PC-3 (cell line): ENCODE results near the gene ARHGDIB. TPM values are rescaled to one million over a fixed set of nuclear protein-coding genes. Genes with fewer than 3 reads are reported as not detected.
A peak's percentile ranks its signal among the peaks of the same experiment; 100 is the strongest.

Source experiments
- ATAC-seq: fragments of 200-7000 bp; cut with Tn5 transposase; 2 replicates; pipeline ENCODE4 v1.9.1; 2020; ENCODE audit warnings: mild to moderate bottlenecking, moderate library complexity
- BruUV-seq: library from RNA; stranded (reverse); fragments of 400-500 nt; replicated peaks from 2 replicates; lab custom pipeline; 2021; lab: Mats Ljungman, UMichigan
- CTCF ChIA-PET: fragments of 300-600 bp; sonication (Branson Sonifier 250); formaldehyde crosslinking; loops from one replicate; lab custom pipeline; 2022; ENCODE audit warnings: antibody characterized with exemption; lab: Charles Lee
- POLR2A ChIA-PET: fragments of 300-600 bp; sonication (Branson Sonifier 250); formaldehyde crosslinking; loops from one replicate; lab custom pipeline; 2022; ENCODE audit warnings: antibody characterized with exemption; ENCODE audit not compliant: unreplicated experiment; lab: Charles Lee
- DNase-seq: peaks from one replicate; pipeline ENCODE4 v3.0.0-alpha.2; 2015
- H2AFZ ChIP-seq: fragments of 300-600 bp; sonication (generic); 2 replicates; pipeline ENCODE4 v1.6.0; 2016; ENCODE audit warnings: antibody characterized with exemption, low read length
- H3F3A ChIP-seq: fragments of 300-600 bp; sonication (generic); one replicate; pipeline ENCODE4 v1.6.0; 2017; ENCODE audit warnings: antibody characterized with exemption, low read length, control low read depth, mild to moderate bottlenecking; ENCODE audit not compliant: unreplicated experiment
- H3K27ac ChIP-seq: fragments of 300-600 bp; sonication (generic); 2 replicates; pipeline ENCODE4 v1.5.1; 2016; ENCODE audit warnings: mild to moderate bottlenecking, low read length
- H3K27me3 ChIP-seq: fragments of 300-600 bp; sonication (generic); 2 replicates; pipeline ENCODE4 v1.6.1; 2016; ENCODE audit warnings: low read length, mixed read lengths
- H3K36me3 ChIP-seq: fragments of 300-600 bp; sonication (generic); 2 replicates; pipeline ENCODE4 v1.6.1; 2016; ENCODE audit warnings: low read depth, mixed run types, low read length, mixed read lengths
- H3K4me1 ChIP-seq: fragments of 300-600 bp; sonication (generic); 2 replicates; pipeline ENCODE4 v1.5.1; 2016; ENCODE audit warnings: low read length; ENCODE audit not compliant: insufficient read depth
- H3K4me2 ChIP-seq: fragments of 300-600 bp; sonication (generic); 2 replicates; pipeline ENCODE4 v1.6.0; 2016; ENCODE audit warnings: low read length
- H3K4me3 ChIP-seq: fragments of 300-600 bp; sonication (generic); 2 replicates; pipeline ENCODE4 v1.5.1; 2016; ENCODE audit warnings: mild to moderate bottlenecking, low read length, mixed read lengths
- H3K79me2 ChIP-seq: fragments of 300-600 bp; sonication (generic); 2 replicates; pipeline ENCODE4 v1.6.1; 2017; ENCODE audit warnings: low read length, mixed read lengths
- H3K9ac ChIP-seq: fragments of 300-600 bp; sonication (generic); 2 replicates; pipeline ENCODE4 v1.6.0; 2016; ENCODE audit warnings: mild to moderate bottlenecking, low read length
- H3K9me2 ChIP-seq: fragments of 300-600 bp; sonication (generic); replicated peaks from 2 replicates; pipeline ENCODE4 v1.6.1; 2016; ENCODE audit warnings: mixed run types, low read length, mixed read lengths
- H3K9me3 ChIP-seq: fragments of 300-600 bp; sonication (generic); 2 replicates; pipeline ENCODE4 v1.6.1; 2016; ENCODE audit warnings: low read length, mixed read lengths
- H4K20me1 ChIP-seq: fragments of 300-600 bp; sonication (generic); 2 replicates; pipeline ENCODE4 v1.6.1; 2016; ENCODE audit warnings: low read length, mixed read lengths
- EZH2 ChIP-seq: fragments of 300-600 bp; sonication (generic); IDR thresholded peaks from one replicate; pipeline ENCODE4 v1.6.1; 2017; ENCODE audit warnings: antibody characterized with exemption, mild to moderate bottlenecking, low read length; ENCODE audit not compliant: unreplicated experiment
- EZH2phosphoT487 ChIP-seq: fragments of 300-600 bp; sonication (generic); IDR thresholded peaks from 2 replicates; pipeline ENCODE4 v1.6.1; 2018; ENCODE audit warnings: mild to moderate bottlenecking, antibody characterized with exemption, low read length, borderline replicate concordance
- intact Hi-C: fragments of 100-400 bp; cut with micrococcal nuclease; formaldehyde crosslinking; loops from 2 replicates; pipeline ENCODE4 v1.9.0; 2023
- total RNA-seq: library from RNA; depleted of rRNA; stranded (reverse); fragments of >200 nt; gene quantifications from 2 replicates; pipeline ENCODE4 v1.2.3, GENCODE V29; 2014
- TF ChIP-seq, protein P1 (sequence below): fragments of 300-600 bp; sonication (generic); conservative IDR thresholded peaks from 2 replicates; pipeline ENCODE4 v1.5.1; 2017; ENCODE audit warnings: antibody characterized with exemption, low read depth, mild to moderate bottlenecking, low read length

The ARHGDIB gene
- total RNA-seq, 1 experiment from 2014 or later, result 10.4 TPM

- Histone ChIP-seq H3K4me2 (no peak overlapping the region), H3K36me3 (no peaks in the 10 kb centered on the region), H3K4me1 (no peaks in the 10 kb centered on the region), H4K20me1 (no peaks in the 10 kb centered on the region), H3K9me3 (no peaks in the 10 kb centered on the region), H3K9me2 (no peaks in the 10 kb centered on the region), H3K9ac (no peak overlapping the region), H3K27ac (no peak overlapping the region), H3K4me3 (no peak overlapping the region), H2AFZ (no peak overlapping the region), H3K27me3 (no peaks in the 10 kb centered on the region), H3K79me2 (no peaks in the 10 kb centered on the region), H3F3A (no peaks in the 10 kb centered on the region)
- ChIA-PET POLR2A (interaction anchor here (0.6 kb wide), 1 partner anchor 126 kb away, joined by 5 read pairs; no protein-coding TSS in a partner anchor), CTCF (interaction anchor here (0.6 kb wide), 1 partner anchor 163 kb away, joined by 5 read pairs; no protein-coding TSS in a partner anchor)
- TF ChIP-seq, protein P1, sequence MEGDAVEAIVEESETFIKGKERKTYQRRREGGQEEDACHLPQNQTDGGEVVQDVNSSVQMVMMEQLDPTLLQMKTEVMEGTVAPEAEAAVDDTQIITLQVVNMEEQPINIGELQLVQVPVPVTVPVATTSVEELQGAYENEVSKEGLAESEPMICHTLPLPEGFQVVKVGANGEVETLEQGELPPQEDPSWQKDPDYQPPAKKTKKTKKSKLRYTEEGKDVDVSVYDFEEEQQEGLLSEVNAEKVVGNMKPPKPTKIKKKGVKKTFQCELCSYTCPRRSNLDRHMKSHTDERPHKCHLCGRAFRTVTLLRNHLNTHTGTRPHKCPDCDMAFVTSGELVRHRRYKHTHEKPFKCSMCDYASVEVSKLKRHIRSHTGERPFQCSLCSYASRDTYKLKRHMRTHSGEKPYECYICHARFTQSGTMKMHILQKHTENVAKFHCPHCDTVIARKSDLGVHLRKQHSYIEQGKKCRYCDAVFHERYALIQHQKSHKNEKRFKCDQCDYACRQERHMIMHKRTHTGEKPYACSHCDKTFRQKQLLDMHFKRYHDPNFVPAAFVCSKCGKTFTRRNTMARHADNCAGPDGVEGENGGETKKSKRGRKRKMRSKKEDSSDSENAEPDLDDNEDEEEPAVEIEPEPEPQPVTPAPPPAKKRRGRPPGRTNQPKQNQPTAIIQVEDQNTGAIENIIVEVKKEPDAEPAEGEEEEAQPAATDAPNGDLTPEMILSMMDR, result peak; percentile 26; the same call in 1 of the 2 replicates
- no peak for TF ChIP-seq EZH2
- BruUV-seq, result no TSS peak
- no peak for DNase-seq
- ATAC-seq, result no peak
- intact Hi-C loops, result loop anchor here (2.0 kb wide), 1 partner anchor 142 kb away; no protein-coding TSS in a partner anchor
Measured at GRCh38 chr12:14986449-14986848, 25.0 kb upstream of the ARHGDIB start.

DNA sequence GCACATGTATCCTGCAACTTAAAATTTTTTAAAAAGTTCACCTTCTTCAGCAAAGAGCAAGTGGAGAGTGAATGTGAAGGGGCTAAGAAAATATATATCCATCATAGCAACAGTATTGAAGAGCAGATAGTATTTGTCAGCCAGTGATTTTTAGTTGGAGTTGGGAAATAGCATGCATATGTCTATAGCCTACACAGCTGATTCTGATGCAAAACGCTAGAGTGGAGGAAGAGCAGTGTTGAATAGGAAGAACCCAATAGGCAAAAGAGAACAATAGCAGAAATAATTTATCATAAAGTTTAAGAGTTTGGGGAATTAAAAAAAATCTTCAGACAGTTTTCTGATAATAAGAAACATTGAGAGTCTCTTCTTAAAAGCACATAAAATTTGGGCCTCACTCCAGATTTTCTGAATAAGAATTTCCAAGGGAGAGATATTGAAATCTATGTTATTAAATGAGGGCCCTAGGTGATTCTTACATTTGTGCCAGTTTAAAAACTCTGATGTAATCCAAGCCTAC is 23.4 kb upstream of the ARHGDIB start:
- BruUV-seq, result no TSS peak
- no peaks in the 10 kb centered on the region for H3K4me1 ChIP-seq
- no peak overlapping the region for H3K4me2 ChIP-seq
- no peak overlapping the region for H3K9ac ChIP-seq
- H3K27me3 ChIP-seq, result no peaks in the 10 kb centered on the region
- POLR2A ChIA-PET, result no interaction called here
- no peak for DNase-seq
- no peak overlapping the region for H3K4me3 ChIP-seq
- intact Hi-C loops, result no loop called here
- no peaks in the 10 kb centered on the region for H3K9me2 ChIP-seq
- H3K9me3 ChIP-seq, result no peaks in the 10 kb centered on the region
- no peaks in the 10 kb centered on the region for H3K79me2 ChIP-seq
- H3K36me3 ChIP-seq, result no peaks in the 10 kb centered on the region
- H3F3A ChIP-seq, result no peaks in the 10 kb centered on the region
- CTCF ChIA-PET, result no interaction called here
- H3K27ac ChIP-seq, result no peak overlapping the region
- H2AFZ ChIP-seq, result no peak overlapping the region
- TF ChIP-seq, protein P1, result no peak
- TF ChIP-seq EZH2phosphoT487, result no peak
- TF ChIP-seq EZH2, result no peak
- no peaks in the 10 kb centered on the region for H4K20me1 ChIP-seq
- ATAC-seq, result no peak

- intact Hi-C loops, result no loop called here
- TF ChIP-seq EZH2phosphoT487 (no peak), EZH2 (no peak)
- TF ChIP-seq, protein P1, result no peak
- Histone ChIP-seq H3K9me3 (no peaks in the 10 kb centered on the region), H3K9ac (no peak overlapping the region), H3F3A (no peaks in the 10 kb centered on the region), H3K4me1 (no peaks in the 10 kb centered on the region), H3K36me3 (no peaks in the 10 kb centered on the region), H4K20me1 (no peaks in the 10 kb centered on the region), H2AFZ (no peak overlapping the region), H3K27me3 (no peaks in the 10 kb centered on the region), H3K79me2 (no peaks in the 10 kb centered on the region), H3K9me2 (no peaks in the 10 kb centered on the region), H3K4me2 (no peak overlapping the region), H3K4me3 (no peak overlapping the region), H3K27ac (no peak overlapping the region)
- CTCF ChIA-PET, result no interaction called here
- ATAC-seq, result no peak
- no TSS peak for BruUV-seq
- DNase-seq, result no peak
- POLR2A ChIA-PET, result no interaction called here
Measured at GRCh38 chr12:14984036-14984435, 22.6 kb upstream of the ARHGDIB start.
